NK-92 treated with Interleukin-12 subunit alpha and Interleukin-12 subunit beta, amount 100 ng/mL, for 24 hours (cell line): ENCODE measurements around the gene NRIP2.

Source experiments
- DNase-seq: peaks from one replicate; lab custom pipeline; 2025; lab: John Stamatoyannopoulos, UW

The NRIP2 gene

GRCh38 chr12:2775431-2775830 lies 59.4 kb downstream of the NRIP2 start:
- DNase-seq, result no peak
